Measurements from ENCODE around the gene KCP.

Gene KCP

DNA sequence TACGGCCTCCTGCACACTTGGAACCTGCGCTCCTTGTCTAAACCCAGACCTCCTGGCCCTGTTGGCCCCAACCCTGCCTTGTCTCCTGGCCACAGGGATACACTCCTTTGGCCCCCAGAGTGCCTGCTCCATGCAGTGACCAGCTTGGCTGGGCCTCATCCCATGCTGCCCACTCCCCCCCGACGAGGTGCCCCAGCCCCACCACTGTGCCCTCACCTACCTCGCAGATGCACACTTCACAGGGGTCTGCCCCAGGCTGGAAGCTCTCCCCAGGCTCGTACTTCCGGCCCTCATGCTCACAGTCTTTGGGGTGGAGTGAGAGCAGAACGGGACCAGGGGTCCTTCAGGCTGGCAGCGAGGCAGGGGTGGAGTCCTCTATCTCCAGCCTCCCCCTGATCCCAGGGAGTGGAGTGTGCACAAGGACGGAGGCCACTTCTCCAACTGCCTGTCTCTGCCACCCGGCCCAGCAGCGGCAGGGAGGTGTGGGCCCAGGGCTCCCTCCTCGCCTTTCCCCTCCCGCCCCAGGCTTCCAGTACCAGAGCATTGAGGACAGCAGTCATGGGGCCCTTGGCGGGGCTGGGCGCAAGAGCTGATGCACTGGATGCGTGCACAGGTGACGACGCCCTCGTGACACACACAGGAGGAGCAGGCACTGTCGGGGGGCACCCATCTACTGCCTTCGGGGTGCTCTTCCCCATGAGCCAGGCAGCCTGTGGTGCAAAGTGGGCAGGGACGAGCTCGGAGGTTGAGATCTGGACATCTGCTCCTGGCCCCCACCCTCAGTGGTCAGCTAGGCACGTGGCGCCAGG lies 25.7 kb downstream of the KCP start:
- H3K27ac Mint-ChIP-seq = no peak overlapping the region
- H3K9me3 Mint-ChIP-seq = no peaks in the 10 kb centered on the region
- H3K4me3 Mint-ChIP-seq = no peak overlapping the region
- peaks cover 4% of the 10 kb centered on the region for H3K27me3 Mint-ChIP-seq (ENCODE audit: low read depth)
- TF ChIP-seq, protein P1, sequence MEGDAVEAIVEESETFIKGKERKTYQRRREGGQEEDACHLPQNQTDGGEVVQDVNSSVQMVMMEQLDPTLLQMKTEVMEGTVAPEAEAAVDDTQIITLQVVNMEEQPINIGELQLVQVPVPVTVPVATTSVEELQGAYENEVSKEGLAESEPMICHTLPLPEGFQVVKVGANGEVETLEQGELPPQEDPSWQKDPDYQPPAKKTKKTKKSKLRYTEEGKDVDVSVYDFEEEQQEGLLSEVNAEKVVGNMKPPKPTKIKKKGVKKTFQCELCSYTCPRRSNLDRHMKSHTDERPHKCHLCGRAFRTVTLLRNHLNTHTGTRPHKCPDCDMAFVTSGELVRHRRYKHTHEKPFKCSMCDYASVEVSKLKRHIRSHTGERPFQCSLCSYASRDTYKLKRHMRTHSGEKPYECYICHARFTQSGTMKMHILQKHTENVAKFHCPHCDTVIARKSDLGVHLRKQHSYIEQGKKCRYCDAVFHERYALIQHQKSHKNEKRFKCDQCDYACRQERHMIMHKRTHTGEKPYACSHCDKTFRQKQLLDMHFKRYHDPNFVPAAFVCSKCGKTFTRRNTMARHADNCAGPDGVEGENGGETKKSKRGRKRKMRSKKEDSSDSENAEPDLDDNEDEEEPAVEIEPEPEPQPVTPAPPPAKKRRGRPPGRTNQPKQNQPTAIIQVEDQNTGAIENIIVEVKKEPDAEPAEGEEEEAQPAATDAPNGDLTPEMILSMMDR (IDR thresholded peaks at IDR 0.05; ENCODE audit: unreplicated experiment in 3 of 3) = no peak
- H3K4me1 Mint-ChIP-seq = peaks cover 4% of the 10 kb centered on the region
- peaks cover 7% of the 10 kb centered on the region for H3K36me3 Mint-ChIP-seq (ENCODE audit: low read depth)

DNA sequence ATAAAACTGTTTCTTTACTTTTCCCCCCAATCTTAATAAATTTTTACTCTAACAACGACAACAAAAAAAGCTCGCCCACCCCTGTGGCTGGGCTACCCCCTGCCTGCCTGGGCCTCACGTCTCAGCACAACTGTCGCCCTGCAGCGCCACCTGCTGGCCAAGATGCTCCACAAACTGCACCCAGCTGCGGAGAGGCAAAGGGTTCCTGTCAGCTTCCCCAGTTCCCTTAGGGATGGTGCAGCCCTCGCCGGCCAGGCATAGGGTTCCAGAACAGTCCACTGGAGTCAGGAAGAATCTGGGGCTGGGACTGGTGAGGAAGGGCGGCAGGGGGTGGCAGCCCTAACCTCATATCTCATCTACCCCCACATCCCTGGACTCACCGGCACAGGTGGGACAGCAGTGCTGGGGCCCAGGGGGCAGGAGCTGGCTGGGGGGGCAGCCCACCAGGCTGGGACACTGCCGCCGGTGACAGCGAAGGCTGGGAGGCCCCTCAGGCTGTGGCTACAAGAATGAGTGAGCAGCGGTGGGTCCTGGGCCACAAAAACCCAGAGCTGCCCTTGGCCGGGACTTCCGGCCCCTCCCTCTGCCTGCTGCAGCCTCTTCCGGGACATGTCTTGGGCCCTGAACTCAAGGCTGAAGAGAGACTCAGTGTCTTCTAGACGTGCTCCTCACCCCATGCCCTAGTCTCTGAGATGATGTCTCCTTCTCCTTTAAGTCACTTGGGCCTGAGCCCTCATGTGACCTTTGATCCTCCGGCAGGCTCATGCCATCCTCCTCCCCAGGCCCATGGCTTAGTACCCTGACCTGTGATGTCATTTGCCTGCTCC lies 26.7 kb downstream of the KCP start:
- Mint-ChIP-seq H3K9me3 (no peaks in the 10 kb centered on the region), H3K36me3 (ENCODE audit: low read depth) (peaks cover 4% of the 10 kb centered on the region), H3K27me3 (ENCODE audit: low read depth) (no peaks in the 10 kb centered on the region), H3K4me3 (no peak overlapping the region), H3K4me1 (peaks cover 4% of the 10 kb centered on the region), H3K27ac (no peak overlapping the region)
- TF ChIP-seq, protein P1 (IDR thresholded peaks at IDR 0.05; ENCODE audit: unreplicated experiment in 3 of 3) = peak; percentile 86 to 95 (median 95)

DNA sequence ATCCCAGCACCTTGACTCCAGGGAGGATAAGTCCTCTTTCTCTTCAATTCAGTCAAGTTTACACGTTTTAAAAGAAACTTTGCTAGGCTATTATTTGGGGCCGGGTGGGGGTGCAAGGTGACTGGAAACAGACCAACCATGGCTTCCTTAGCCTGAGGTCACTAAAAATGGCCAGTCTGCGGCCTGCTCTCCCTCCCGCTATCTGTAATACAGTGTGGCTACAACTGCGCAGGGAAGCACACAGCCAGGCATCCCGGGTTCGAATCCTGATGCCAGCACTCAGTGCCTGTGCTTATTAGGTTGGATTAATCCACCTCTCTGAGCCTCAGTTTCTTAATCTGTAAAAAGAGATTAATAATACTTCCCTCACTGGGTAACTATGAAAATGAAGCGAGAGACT lies 28.4 kb downstream of the KCP start:
- Mint-ChIP-seq H3K36me3 (ENCODE audit: low read depth) (peaks cover 4% of the 10 kb centered on the region), H3K27ac (no peak overlapping the region), H3K4me3 (no peak overlapping the region), H3K9me3 (no peaks in the 10 kb centered on the region), H3K4me1 (peaks cover 4% of the 10 kb centered on the region), H3K27me3 (ENCODE audit: low read depth) (peaks cover 3% of the 10 kb centered on the region)
- TF ChIP-seq, protein P1 (IDR thresholded peaks at IDR 0.05; ENCODE audit: unreplicated experiment in 3 of 3) = no peak

DNA sequence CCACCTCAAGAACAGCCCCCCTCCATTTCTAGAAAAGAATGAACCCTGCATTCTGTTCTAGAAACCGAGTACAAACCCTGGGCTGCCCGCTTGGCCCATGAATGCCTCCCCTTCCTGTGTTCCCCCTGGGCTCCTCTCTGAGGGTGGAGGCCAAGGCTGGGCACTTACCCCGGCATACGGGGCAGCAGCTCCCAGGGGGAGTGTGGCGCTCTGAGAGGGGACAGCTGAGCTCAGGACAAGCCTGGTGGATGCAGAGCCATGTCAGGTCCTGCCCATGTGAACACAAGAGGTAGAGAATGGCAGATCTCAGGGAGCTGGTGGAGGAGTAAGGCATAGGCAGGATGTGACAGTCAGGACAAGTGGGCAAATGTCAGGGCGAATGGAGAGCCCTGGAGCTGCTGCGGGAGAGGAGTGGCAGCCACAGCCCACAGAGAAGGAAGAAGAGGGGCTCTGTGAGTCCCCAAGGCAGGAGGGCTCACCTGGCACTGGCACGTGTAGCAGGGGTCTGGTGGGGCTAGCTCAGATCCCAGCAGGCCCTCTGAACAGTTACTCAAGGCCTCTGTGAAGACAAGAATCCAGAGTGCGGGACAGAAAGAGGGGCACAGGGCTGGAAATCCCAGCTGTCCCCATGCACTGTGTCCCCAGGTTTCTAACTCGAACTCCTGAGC lies 28.9 kb downstream of the KCP start:
- Mint-ChIP-seq H3K4me1 (peaks cover 4% of the 10 kb centered on the region), H3K27me3 (ENCODE audit: low read depth) (peaks cover 3% of the 10 kb centered on the region), H3K36me3 (ENCODE audit: low read depth) (peaks cover 4% of the 10 kb centered on the region), H3K27ac (no peak overlapping the region), H3K9me3 (no peaks in the 10 kb centered on the region), H3K4me3 (no peak overlapping the region)
- TF ChIP-seq, protein P1 (IDR thresholded peaks at IDR 0.05; ENCODE audit: unreplicated experiment in 3 of 3) = no peak

DNA sequence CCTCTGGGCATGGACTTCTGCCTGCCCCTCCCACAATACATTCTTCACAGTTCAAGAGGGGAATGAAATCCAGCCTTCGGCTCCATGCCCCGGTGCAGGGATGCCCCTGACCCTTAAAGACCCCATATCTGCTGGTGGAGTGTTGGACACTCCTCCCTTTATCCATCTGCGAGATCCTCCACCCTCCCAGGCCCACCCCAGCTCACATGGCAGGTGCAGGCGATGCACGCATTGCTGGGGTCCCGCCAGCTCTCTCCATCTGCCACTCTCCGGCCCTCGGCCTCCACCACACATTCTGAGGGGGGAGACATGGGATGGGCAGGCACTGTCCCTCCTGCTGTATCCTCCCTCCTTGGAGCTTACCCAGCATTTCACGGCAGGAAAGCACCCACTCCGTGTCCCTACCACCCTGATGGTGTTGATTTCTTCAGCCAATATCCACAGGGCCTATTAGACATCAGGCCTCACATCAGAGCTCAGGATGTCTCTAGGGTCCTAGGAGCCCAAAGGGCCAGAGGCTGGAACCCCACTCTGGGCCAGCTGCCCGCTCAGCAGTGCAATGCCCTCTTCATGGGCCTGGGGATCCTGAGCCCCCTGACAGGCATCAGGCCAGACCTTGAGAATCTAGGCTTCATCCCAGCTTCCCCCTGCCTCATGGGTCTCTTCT lies 29.6 kb downstream of the KCP start:
- peaks cover 4% of the 10 kb centered on the region for H3K4me1 Mint-ChIP-seq
- H3K4me3 Mint-ChIP-seq = no peak overlapping the region
- H3K9me3 Mint-ChIP-seq = no peaks in the 10 kb centered on the region
- TF ChIP-seq, protein P1 (IDR thresholded peaks at IDR 0.05; ENCODE audit: unreplicated experiment in 3 of 3) = no peak
- H3K36me3 Mint-ChIP-seq (ENCODE audit: low read depth) = peaks cover 3% of the 10 kb centered on the region
- peaks cover 3% of the 10 kb centered on the region for H3K27me3 Mint-ChIP-seq (ENCODE audit: low read depth)
- H3K27ac Mint-ChIP-seq = no peak overlapping the region

Data from nephron (organoid).